ENCODE results near the gene SLC39A7.
"Not testable (repeated sequence)": the region's sequence is repeated elsewhere in the genome, so short reads cannot be mapped to it uniquely, and the experiment has no call there.

Gene SLC39A7

GRCh38 chr6:33217246-33217645 lies 16.6 kb downstream of the SLC39A7 start:
- DNase-seq (ENCODE audit: low read depth in 1 of 2, low spot score in 1 of 2): no peak
- TF ChIP-seq GABPA (IDR thresholded peaks at IDR 0.05; ENCODE audit: low read depth) (no peak), CTCF (IDR thresholded peaks at IDR 0.05; ENCODE audit: insufficient read depth, low read length) (no peak), REST (IDR thresholded peaks at IDR 0.05; ENCODE audit: insufficient replicate concordance, low read depth) (no peak), SPI1 (IDR thresholded peaks at IDR 0.05; ENCODE audit: borderline replicate concordance, low read depth) (no peak), POLR2AphosphoS5 (IDR thresholded peaks at IDR 0.05; ENCODE audit: low read depth) (no peak)
- H3K27me3 ChIP-seq (ENCODE audit: insufficient read depth, poor library complexity, severe bottlenecking): peaks cover 3% of the 10 kb centered on the region
- H3K27ac ChIP-seq (replicated peaks): no peak overlapping the region
- no peak overlapping the region for H3K4me3 ChIP-seq (replicated peaks; ENCODE audit: insufficient read depth, low read length)

- TF ChIP-seq GABPA (IDR thresholded peaks at IDR 0.05; ENCODE audit: low read depth): no peak
- no peak for TF ChIP-seq CTCF (IDR thresholded peaks at IDR 0.05; ENCODE audit: insufficient read depth, low read length)
- no peak for TF ChIP-seq SPI1 (IDR thresholded peaks at IDR 0.05; ENCODE audit: borderline replicate concordance, low read depth)
- no peak for TF ChIP-seq POLR2AphosphoS5 (IDR thresholded peaks at IDR 0.05; ENCODE audit: low read depth)
- no peak for TF ChIP-seq REST (IDR thresholded peaks at IDR 0.05; ENCODE audit: insufficient replicate concordance, low read depth)
- H3K27me3 ChIP-seq (ENCODE audit: insufficient read depth, poor library complexity, severe bottlenecking): peaks cover 3% of the 10 kb centered on the region
- no peak for DNase-seq (ENCODE audit: low read depth in 1 of 2, low spot score in 1 of 2)
- H3K4me3 ChIP-seq (replicated peaks; ENCODE audit: insufficient read depth, low read length): no peak overlapping the region
- H3K27ac ChIP-seq (replicated peaks): no peak overlapping the region
Measured at GRCh38 chr6:33217681-33218080, 17.0 kb downstream of the SLC39A7 start.

- H3K27ac ChIP-seq (replicated peaks); H3K27me3 ChIP-seq (ENCODE audit: insufficient read depth, poor library complexity, severe bottlenecking); DNase-seq (ENCODE audit: low read depth in 1 of 2, low spot score in 1 of 2); H3K4me3 ChIP-seq (replicated peaks; ENCODE audit: insufficient read depth, low read length): not testable (repeated sequence)
Measured at GRCh38 chr6:33226503-33227120, 25.9 kb downstream of the SLC39A7 start.

GRCh38 chr6:33235221-33235634 lies 34.6 kb downstream of the SLC39A7 start:
- Histone ChIP-seq H3K4me3 (replicated peaks; ENCODE audit: insufficient read depth, low read length) (no peak overlapping the region), H3K27me3 (ENCODE audit: insufficient read depth, poor library complexity, severe bottlenecking) (no peaks in the 10 kb centered on the region), H3K27ac (replicated peaks) (no peak overlapping the region)
- no peak for DNase-seq (ENCODE audit: low read depth in 1 of 2, low spot score in 1 of 2)
- TF ChIP-seq POLR2AphosphoS5 (IDR thresholded peaks at IDR 0.05; ENCODE audit: low read depth) (no peak), CTCF (IDR thresholded peaks at IDR 0.05; ENCODE audit: insufficient read depth, low read length) (no peak), REST (IDR thresholded peaks at IDR 0.05; ENCODE audit: insufficient replicate concordance, low read depth) (no peak), GABPA (IDR thresholded peaks at IDR 0.05; ENCODE audit: low read depth) (no peak), SPI1 (IDR thresholded peaks at IDR 0.05; ENCODE audit: borderline replicate concordance, low read depth) (no peak)

All from HL-60 (cell line).